ENCODE measurements around the gene DAB1. TPM values are rescaled to one million over a fixed set of nuclear protein-coding genes. Genes with fewer than 3 reads are reported as not detected.

DAB1 gene
- total RNA-seq, 1 experiment from 2014 or later = not detected

DNA sequence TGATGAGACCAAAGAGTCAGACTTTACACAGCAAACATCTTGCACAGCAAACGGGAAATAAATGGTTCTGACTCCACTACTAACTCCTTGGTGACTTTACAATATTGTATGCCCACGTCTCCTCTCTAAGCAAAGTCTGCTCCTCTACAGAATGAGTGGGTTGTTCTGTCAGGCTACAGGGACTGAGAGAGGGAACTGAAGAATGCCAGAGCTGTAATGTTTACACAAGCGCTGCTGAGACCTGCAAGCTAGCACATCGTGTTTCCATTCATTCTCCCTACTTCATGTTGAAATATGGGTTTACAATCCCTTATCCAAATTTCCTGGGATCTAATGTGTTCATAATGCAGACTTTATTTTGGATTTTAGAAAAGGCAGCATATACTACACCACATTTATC, 15.9 kb downstream of the DAB1 start:
- intact Hi-C loops (cut with micrococcal nuclease) = no loop called here
- Histone ChIP-seq H3K4me2 (ENCODE audit: low read length) (no peak overlapping the region), H3K9ac (ENCODE audit: low read length) (no peak overlapping the region), H3K27ac (ENCODE audit: low read depth, low read length) (no peak overlapping the region), H3K36me3 (ENCODE audit: control insufficient read depth in 1 of 2, insufficient read depth in 2 of 2, low read length in 2 of 2) (no peaks in the 10 kb centered on the region), H3K79me2 (ENCODE audit: insufficient read depth, low read length) (no peaks in the 10 kb centered on the region), H2AFZ (ENCODE audit: low read depth, low read length, poor library complexity, severe bottlenecking) (no peak overlapping the region), H3K4me3 (replicated peaks in 1 of 2; ENCODE audit: low read depth in 1 of 2, low read length in 2 of 2) (no peak overlapping the region), H3K9me3 (ENCODE audit: control insufficient read depth in 1 of 2, insufficient read depth in 1 of 2, low read depth in 1 of 2, low read length in 2 of 2) (no peaks in the 10 kb centered on the region), H3K27me3 (ENCODE audit: insufficient read depth, low read length) (no peaks in the 10 kb centered on the region), H3K9me2 (ENCODE audit: insufficient read depth) (no peaks in the 10 kb centered on the region), H3K4me1 (ENCODE audit: control insufficient read depth in 1 of 2, insufficient read depth in 2 of 2, low read length in 2 of 2) (no peaks in the 10 kb centered on the region), H4K20me1 (ENCODE audit: insufficient read depth) (no peaks in the 10 kb centered on the region)
- DNase-seq (ENCODE audit: low read depth, low spot score) (no peak), ATAC-seq (no peak)
- BruUV-seq (replicated peaks) = no TSS peak
- ChIA-PET CTCF (no interaction called here), RAD21 (ENCODE audit: low non-redundant PET in 1 of 2, low total read pairs in 2 of 2, uncharacterized antibody in 2 of 2, unreplicated experiment in 2 of 2) (no interaction called here), POLR2A (no interaction called here)
- TF ChIP-seq YY1 (IDR thresholded peaks at IDR 0.05; ENCODE audit: extremely low read depth, insufficient replicate concordance, low read depth, low read length) (no peak), SP1 (IDR thresholded peaks at IDR 0.05; ENCODE audit: low read depth) (no peak), SIN3A (IDR thresholded peaks at IDR 0.05; ENCODE audit: low read depth) (no peak), ZNF274 (IDR thresholded peaks at IDR 0.05; ENCODE audit: low read depth, low read length) (no peak), RAD21 (IDR thresholded peaks at IDR 0.05; ENCODE audit: low read depth) (no peak)

- POLR2A ChIA-PET = no interaction called here
- RAD21 ChIA-PET (ENCODE audit: low non-redundant PET in 1 of 2, low total read pairs in 2 of 2, uncharacterized antibody in 2 of 2, unreplicated experiment in 2 of 2) = no interaction called here
- H3K4me2 ChIP-seq (ENCODE audit: low read length) = no peak overlapping the region
- no peaks in the 10 kb centered on the region for H3K9me3 ChIP-seq (ENCODE audit: control insufficient read depth in 1 of 2, insufficient read depth in 1 of 2, low read depth in 1 of 2, low read length in 2 of 2)
- H3K9me2 ChIP-seq (ENCODE audit: insufficient read depth) = no peaks in the 10 kb centered on the region
- CTCF ChIA-PET = no interaction called here
- no peak overlapping the region for H3K27ac ChIP-seq (ENCODE audit: low read depth, low read length)
- H2AFZ ChIP-seq (ENCODE audit: low read depth, low read length, poor library complexity, severe bottlenecking) = no peak overlapping the region
- DNase-seq (ENCODE audit: low read depth, low spot score) = no peak
- H3K9ac ChIP-seq (ENCODE audit: low read length) = no peak overlapping the region
- no peaks in the 10 kb centered on the region for H3K27me3 ChIP-seq (ENCODE audit: insufficient read depth, low read length)
- no peaks in the 10 kb centered on the region for H3K36me3 ChIP-seq (ENCODE audit: control insufficient read depth in 1 of 2, insufficient read depth in 2 of 2, low read length in 2 of 2)
- no peaks in the 10 kb centered on the region for H3K79me2 ChIP-seq (ENCODE audit: insufficient read depth, low read length)
- H3K4me3 ChIP-seq (replicated peaks in 1 of 2; ENCODE audit: low read depth in 1 of 2, low read length in 2 of 2) = no peak overlapping the region
- no TSS peak for BruUV-seq (replicated peaks)
- TF ChIP-seq ZNF274 (IDR thresholded peaks at IDR 0.05; ENCODE audit: low read depth, low read length) = no peak
- no peak for TF ChIP-seq REST (IDR thresholded peaks at IDR 0.05; ENCODE audit: low read depth)
- no peak for TF ChIP-seq POLR2A (IDR thresholded peaks at IDR 0.05; ENCODE audit: borderline replicate concordance, extremely low read depth, insufficient read depth, insufficient read length)
- no peak for TF ChIP-seq SRF (IDR thresholded peaks at IDR 0.05; ENCODE audit: low read depth)
- no peak for TF ChIP-seq JUND (IDR thresholded peaks at IDR 0.05)
- no peak for TF ChIP-seq POLR2AphosphoS5 (IDR thresholded peaks at IDR 0.05; ENCODE audit: low read depth, low read length)
- intact Hi-C loops (cut with micrococcal nuclease) = no loop called here
- ATAC-seq = no peak
- H3K4me1 ChIP-seq (ENCODE audit: control insufficient read depth in 1 of 2, insufficient read depth in 2 of 2, low read length in 2 of 2) = no peaks in the 10 kb centered on the region
- no peaks in the 10 kb centered on the region for H4K20me1 ChIP-seq (ENCODE audit: insufficient read depth)
These were observed 17.4 kb downstream of the DAB1 start for GRCh38 chr1:57406428-57406970.

Measured in HCT116 (cell line).